Tibial artery (tissue), 4 donors: ENCODE results near the gene SMIM14.

ENCODE experiments used
- DNase-seq, 2 donors: peaks; one replicate each; pipeline ENCODE4 v3.0.0-alpha.2; 2019
- H3K27ac ChIP-seq, 2 donors: fragments of 200-600 bp; sonication (generic) in 1 of 2; 1 replicate in 1 of 2; 2 replicates in 1 of 2; pipeline ENCODE4 v1.5.1; 2018 to 2019; ENCODE audit warnings: mild to moderate bottlenecking in 1 of 2
- H3K27me3 ChIP-seq, 2 donors: fragments of 200-600 bp; sonication (generic) in 1 of 2; one replicate each; pipeline versions ENCODE4 v1.5.1 to v1.6.0; 2016 to 2019
- H3K36me3 ChIP-seq, 3 donors: fragments of 200-600 bp; sonication (generic) in 2 of 3; one replicate each; pipeline ENCODE4 v1.5.1; 2016 to 2019; ENCODE audit warnings: mild to moderate bottlenecking in 2 of 3
- H3K4me1 ChIP-seq, 4 donors: fragments of 200-600 bp; sonication (generic) in 2 of 4; 1 replicate in 3 of 4; 2 replicates in 1 of 4; pipeline ENCODE4 v1.5.1; 2016 to 2019
- H3K4me3 ChIP-seq, 2 donors: fragments of 200-600 bp; sonication (generic) in 1 of 2; 1 replicate in 1 of 2; 2 replicates in 1 of 2; pipeline ENCODE4 v1.5.1; 2018 to 2019; ENCODE audit warnings: mild to moderate bottlenecking in 2 of 2
- H3K9me3 ChIP-seq, 3 donors: fragments of 200-600 bp; sonication (generic) in 1 of 3; one replicate each; pipeline ENCODE4 v1.5.1; 2016 to 2019
- CTCF ChIP-seq, 2 experiments: fragments of 200-600 bp in 1 of 2; fragments of 450-650 bp in 1 of 2; IDR thresholded peaks; one replicate each; pipeline ENCODE4 v1.5.1; 2017 to 2019; ENCODE audit warnings: antibody characterized with exemption in 2 of 2, mild to moderate bottlenecking in 1 of 2, moderate library complexity in 1 of 2
- intact Hi-C: fragments of 100-400 bp; cut with DNase I; formaldehyde crosslinking; loops from one replicate; pipeline ENCODE4 v1.15.0; 2023; ENCODE audit warnings: low total_unique reads

The SMIM14 gene

GRCh38 chr4:39637586-39638353 lies 895 bp downstream of the SMIM14 start:
- DNase-seq: peak in 1 of 2 donors; percentile 55
- Histone ChIP-seq H3K9me3 (no peaks in the 10 kb centered on the region), H3K4me3 (peak overlapping the region; percentile 72 to 96), H3K36me3 (peaks cover 0 to 4% (median 0%) of the 10 kb centered on the region in 3 donors), H3K4me1 (peaks cover 0 to 30% (median 15%) of the 10 kb centered on the region in 4 donors), H3K27me3 (no peaks in the 10 kb centered on the region), H3K27ac (peak overlapping the region; percentile 91 to 99)
- TF ChIP-seq CTCF (IDR thresholded peaks at IDR 0.05): no peak
- intact Hi-C loops: loop anchor here (2.0 kb wide), 1 partner anchor 111 kb away; the partner anchor contains the start of gene UGDH

DNA sequence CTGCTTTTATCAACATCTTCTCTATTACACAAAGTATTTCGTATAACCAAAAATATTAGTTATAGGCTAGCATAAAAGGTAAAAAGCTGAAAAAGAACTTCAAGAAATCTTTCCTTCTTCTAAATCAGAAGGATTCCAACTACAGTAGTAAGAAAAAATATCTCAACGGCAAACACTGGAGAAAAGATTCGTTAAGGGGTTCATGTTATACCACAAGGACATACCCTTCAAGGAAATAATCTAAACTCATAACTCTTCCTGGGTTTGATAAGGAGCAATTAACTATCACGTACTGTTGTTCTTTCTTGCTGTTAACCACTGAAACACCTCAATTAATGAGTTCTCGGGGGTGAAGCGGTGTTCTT lies 1.5 kb downstream of the SMIM14 start:
- peaks cover 0 to 30% (median 15%) of the 10 kb centered on the region in 4 donors for H3K4me1 ChIP-seq
- peaks cover 0 to 4% (median 0%) of the 10 kb centered on the region in 3 donors for H3K36me3 ChIP-seq
- H3K27me3 ChIP-seq: no peaks in the 10 kb centered on the region
- no peaks in the 10 kb centered on the region for H3K9me3 ChIP-seq
- intact Hi-C loops: no loop called here
- H3K27ac ChIP-seq: peak overlapping the region; percentile 91 to 99
- TF ChIP-seq CTCF (IDR thresholded peaks at IDR 0.05): no peak
- peak overlapping the region; percentile 72 to 96 for H3K4me3 ChIP-seq
- DNase-seq: no peak

GRCh38 chr4:39636531-39637184 lies 2.0 kb downstream of the SMIM14 start:
- H3K36me3 ChIP-seq: peaks cover 0 to 4% (median 0%) of the 10 kb centered on the region in 3 donors
- no peaks in the 10 kb centered on the region for H3K9me3 ChIP-seq
- no peaks in the 10 kb centered on the region for H3K27me3 ChIP-seq
- peaks cover 0 to 30% (median 15%) of the 10 kb centered on the region in 4 donors for H3K4me1 ChIP-seq
- peak overlapping the region; percentile 91 to 99 for H3K27ac ChIP-seq
- TF ChIP-seq CTCF (IDR thresholded peaks at IDR 0.05): no peak
- no peak for DNase-seq
- H3K4me3 ChIP-seq: peak overlapping the region; percentile 72 to 96
- intact Hi-C loops: no loop called here

- intact Hi-C loops: no loop called here
- no peak for TF ChIP-seq CTCF (IDR thresholded peaks at IDR 0.05)
- H3K27ac ChIP-seq: peak overlapping the region in 1 of 2 donors; percentile 99
- no peaks in the 10 kb centered on the region for H3K27me3 ChIP-seq
- H3K4me1 ChIP-seq: peaks cover 0 to 30% (median 15%) of the 10 kb centered on the region in 4 donors
- H3K36me3 ChIP-seq: peaks cover 0 to 4% (median 0%) of the 10 kb centered on the region in 3 donors
- H3K9me3 ChIP-seq: no peaks in the 10 kb centered on the region
- no peak overlapping the region for H3K4me3 ChIP-seq
- no peak for DNase-seq
Observed at GRCh38 chr4:39635023-39635422, 3.6 kb downstream of the SMIM14 start.

- H3K4me1 ChIP-seq: peaks cover 0 to 23% (median 14%) of the 10 kb centered on the region in 4 donors
- no peak for DNase-seq
- H3K4me3 ChIP-seq: no peak overlapping the region
- no peaks in the 10 kb centered on the region for H3K27me3 ChIP-seq
- intact Hi-C loops: no loop called here
- H3K9me3 ChIP-seq: no peaks in the 10 kb centered on the region
- no peak overlapping the region for H3K27ac ChIP-seq
- H3K36me3 ChIP-seq: peaks cover 0 to 5% (median 4%) of the 10 kb centered on the region in 3 donors
- TF ChIP-seq CTCF (IDR thresholded peaks at IDR 0.05): no peak
Observed at GRCh38 chr4:39631700-39632079, 7.0 kb downstream of the SMIM14 start.
